PFSK-1 (cell line): ENCODE measurements around the gene ZC3H18.

Source experiments
- FOXP2 ChIP-seq: optimal IDR thresholded peaks from 2 replicates; pipeline ENCODE3; 2011; ENCODE audit warnings: borderline replicate concordance, control low read depth, inconsistent platforms; ENCODE audit not compliant: insufficient read depth; ENCODE audit errors: extremely low read length, extremely low read depth
- POLR2AphosphoS5 ChIP-seq: IDR thresholded peaks from 2 replicates; pipeline ENCODE4 v1.6.1; 2012; ENCODE audit warnings: low read depth, mild to moderate bottlenecking, control low read depth, low read length, moderate library complexity
- SIN3A ChIP-seq: IDR thresholded peaks from 2 replicates; pipeline ENCODE4 v1.6.1; 2012; ENCODE audit warnings: mild to moderate bottlenecking, low read length, moderate library complexity, borderline replicate concordance; ENCODE audit not compliant: insufficient read depth
- TAF1 ChIP-seq: IDR thresholded peaks from 2 replicates; pipeline ENCODE4 v1.6.1; 2012; ENCODE audit warnings: low read length, control low read depth, borderline replicate concordance; ENCODE audit not compliant: insufficient read depth
- TF ChIP-seq, protein P1 (sequence below), 2 experiments: IDR thresholded peaks; 2 replicates each; pipeline versions ENCODE4 v1.6.1 to v1.8.0; 2011 to 2012; ENCODE audit warnings: low read depth in 2 of 2, low read length in 2 of 2, control low read depth in 1 of 2, inconsistent platforms in 1 of 2, mild to moderate bottlenecking in 1 of 2, moderate library complexity in 1 of 2; ENCODE audit not compliant: insufficient read depth in 1 of 2

Gene ZC3H18

DNA sequence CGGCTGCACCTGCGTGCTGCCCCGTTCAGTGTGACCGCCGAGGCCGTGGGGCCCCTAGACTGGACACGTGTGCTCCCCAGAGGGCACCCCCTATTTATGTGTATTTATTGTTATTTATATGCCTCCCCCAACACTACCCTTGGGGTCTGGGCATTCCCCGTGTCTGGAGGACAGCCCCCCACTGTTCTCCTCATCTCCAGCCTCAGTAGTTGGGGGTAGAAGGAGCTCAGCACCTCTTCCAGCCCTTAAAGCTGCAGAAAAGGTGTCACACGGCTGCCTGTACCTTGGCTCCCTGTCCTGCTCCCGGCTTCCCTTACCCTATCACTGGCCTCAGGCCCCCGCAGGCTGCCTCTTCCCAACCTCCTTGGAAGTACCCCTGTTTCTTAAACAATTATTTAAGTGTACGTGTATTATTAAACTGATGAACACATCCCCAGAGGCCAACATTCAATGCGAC, 69.9 kb downstream of the ZC3H18 start:
- TF ChIP-seq TAF1, result no peak
- TF ChIP-seq FOXP2, result no peak
- TF ChIP-seq, protein P1, sequence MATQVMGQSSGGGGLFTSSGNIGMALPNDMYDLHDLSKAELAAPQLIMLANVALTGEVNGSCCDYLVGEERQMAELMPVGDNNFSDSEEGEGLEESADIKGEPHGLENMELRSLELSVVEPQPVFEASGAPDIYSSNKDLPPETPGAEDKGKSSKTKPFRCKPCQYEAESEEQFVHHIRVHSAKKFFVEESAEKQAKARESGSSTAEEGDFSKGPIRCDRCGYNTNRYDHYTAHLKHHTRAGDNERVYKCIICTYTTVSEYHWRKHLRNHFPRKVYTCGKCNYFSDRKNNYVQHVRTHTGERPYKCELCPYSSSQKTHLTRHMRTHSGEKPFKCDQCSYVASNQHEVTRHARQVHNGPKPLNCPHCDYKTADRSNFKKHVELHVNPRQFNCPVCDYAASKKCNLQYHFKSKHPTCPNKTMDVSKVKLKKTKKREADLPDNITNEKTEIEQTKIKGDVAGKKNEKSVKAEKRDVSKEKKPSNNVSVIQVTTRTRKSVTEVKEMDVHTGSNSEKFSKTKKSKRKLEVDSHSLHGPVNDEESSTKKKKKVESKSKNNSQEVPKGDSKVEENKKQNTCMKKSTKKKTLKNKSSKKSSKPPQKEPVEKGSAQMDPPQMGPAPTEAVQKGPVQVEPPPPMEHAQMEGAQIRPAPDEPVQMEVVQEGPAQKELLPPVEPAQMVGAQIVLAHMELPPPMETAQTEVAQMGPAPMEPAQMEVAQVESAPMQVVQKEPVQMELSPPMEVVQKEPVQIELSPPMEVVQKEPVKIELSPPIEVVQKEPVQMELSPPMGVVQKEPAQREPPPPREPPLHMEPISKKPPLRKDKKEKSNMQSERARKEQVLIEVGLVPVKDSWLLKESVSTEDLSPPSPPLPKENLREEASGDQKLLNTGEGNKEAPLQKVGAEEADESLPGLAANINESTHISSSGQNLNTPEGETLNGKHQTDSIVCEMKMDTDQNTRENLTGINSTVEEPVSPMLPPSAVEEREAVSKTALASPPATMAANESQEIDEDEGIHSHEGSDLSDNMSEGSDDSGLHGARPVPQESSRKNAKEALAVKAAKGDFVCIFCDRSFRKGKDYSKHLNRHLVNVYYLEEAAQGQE (IDR thresholded peaks at IDR 0.05; ENCODE audit: insufficient read depth in 1 of 2, low read depth in 2 of 2, low read length in 2 of 2), result no peak
- TF ChIP-seq POLR2AphosphoS5, result no peak
- no peak for TF ChIP-seq SIN3A

GRCh38 chr16:88640498-88641247, 70.5 kb downstream of the ZC3H18 start:
- TF ChIP-seq TAF1, result no peak
- TF ChIP-seq, protein P1 (IDR thresholded peaks at IDR 0.05; ENCODE audit: insufficient read depth in 1 of 2, low read depth in 2 of 2, low read length in 2 of 2), result no peak
- no peak for TF ChIP-seq SIN3A
- no peak for TF ChIP-seq FOXP2
- no peak for TF ChIP-seq POLR2AphosphoS5

- no peak for TF ChIP-seq TAF1
- TF ChIP-seq FOXP2, result no peak
- TF ChIP-seq, protein P1 (IDR thresholded peaks at IDR 0.05; ENCODE audit: insufficient read depth in 1 of 2, low read depth in 2 of 2, low read length in 2 of 2), result no peak
- no peak for TF ChIP-seq POLR2AphosphoS5
- TF ChIP-seq SIN3A, result no peak
Measured at GRCh38 chr16:88642881-88643643, 72.9 kb downstream of the ZC3H18 start.

DNA sequence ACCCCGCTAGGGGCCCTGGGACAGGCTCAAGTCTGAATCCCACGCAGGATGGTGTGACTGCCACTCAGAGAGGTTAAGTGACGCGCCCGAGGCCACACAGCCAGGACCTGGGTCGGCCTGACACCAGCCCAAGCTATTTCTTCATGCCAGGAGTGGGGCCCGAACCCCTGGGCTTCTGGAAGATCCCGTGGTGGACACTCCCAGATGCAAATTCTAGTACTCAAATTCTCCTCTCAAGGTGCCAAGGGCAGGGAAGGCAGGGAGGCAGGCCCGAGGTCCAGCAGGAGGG, 73.4 kb downstream of the ZC3H18 start:
- no peak for TF ChIP-seq POLR2AphosphoS5
- TF ChIP-seq TAF1, result no peak
- no peak for TF ChIP-seq FOXP2
- TF ChIP-seq, protein P1 (IDR thresholded peaks at IDR 0.05; ENCODE audit: insufficient read depth in 1 of 2, low read depth in 2 of 2, low read length in 2 of 2), result no peak
- TF ChIP-seq SIN3A, result no peak
